ENCODE data around the gene PMEPA1. TPM values are rescaled to one million over a fixed set of nuclear protein-coding genes. Genes with fewer than 3 reads are reported as not detected.

PMEPA1 gene
- total RNA-seq, 1 donor from 2014 or later: 61.3 TPM

- no peaks in the 10 kb centered on the region for H3K9me3 Mint-ChIP-seq (ENCODE audit: unreplicated experiment)
- no peak overlapping the region for H3K27ac Mint-ChIP-seq (ENCODE audit: unreplicated experiment)
- H3K4me1 Mint-ChIP-seq (ENCODE audit: unreplicated experiment): peaks cover 3% of the 10 kb centered on the region
- no peaks in the 10 kb centered on the region for H3K36me3 Mint-ChIP-seq (ENCODE audit: low read depth, unreplicated experiment)
- no peak for TF ChIP-seq CTCF (IDR thresholded peaks at IDR 0.05; ENCODE audit: unreplicated experiment)
- H3K4me3 Mint-ChIP-seq (ENCODE audit: unreplicated experiment): no peak overlapping the region
- no peak for DNase-seq (ENCODE audit: low spot score)
- peaks cover 1% of the 10 kb centered on the region for H3K27me3 Mint-ChIP-seq (ENCODE audit: unreplicated experiment)
Observed at GRCh38 chr20:57738053-57738452, 28.2 kb upstream of the PMEPA1 start.

GRCh38 chr20:57737349-57737748 lies 27.5 kb upstream of the PMEPA1 start:
- Mint-ChIP-seq H3K9me3 (ENCODE audit: unreplicated experiment) (no peaks in the 10 kb centered on the region), H3K27me3 (ENCODE audit: unreplicated experiment) (peaks cover 1% of the 10 kb centered on the region), H3K4me1 (ENCODE audit: unreplicated experiment) (peaks cover 3% of the 10 kb centered on the region), H3K4me3 (ENCODE audit: unreplicated experiment) (no peak overlapping the region), H3K27ac (ENCODE audit: unreplicated experiment) (no peak overlapping the region), H3K36me3 (ENCODE audit: low read depth, unreplicated experiment) (no peaks in the 10 kb centered on the region)
- no peak for TF ChIP-seq CTCF (IDR thresholded peaks at IDR 0.05; ENCODE audit: unreplicated experiment)
- DNase-seq (ENCODE audit: low spot score): no peak

- Mint-ChIP-seq H3K9me3 (ENCODE audit: unreplicated experiment) (no peaks in the 10 kb centered on the region), H3K36me3 (ENCODE audit: low read depth, unreplicated experiment) (no peaks in the 10 kb centered on the region), H3K27me3 (ENCODE audit: unreplicated experiment) (no peaks in the 10 kb centered on the region), H3K4me3 (ENCODE audit: unreplicated experiment) (no peak overlapping the region), H3K4me1 (ENCODE audit: unreplicated experiment) (peaks cover 3% of the 10 kb centered on the region), H3K27ac (ENCODE audit: unreplicated experiment) (no peak overlapping the region)
- DNase-seq (ENCODE audit: low spot score): no peak
- no peak for TF ChIP-seq CTCF (IDR thresholded peaks at IDR 0.05; ENCODE audit: unreplicated experiment)
Observed at GRCh38 chr20:57736738-57737347, 27.0 kb upstream of the PMEPA1 start.

- no peak overlapping the region for H3K4me3 Mint-ChIP-seq (ENCODE audit: unreplicated experiment)
Observed at GRCh38 chr20:57735831-57736737, 26.3 kb upstream of the PMEPA1 start.

More at GRCh38 chr20:57735831-57736737, 26.3 kb upstream of the PMEPA1 start:
- TF ChIP-seq CTCF (IDR thresholded peaks at IDR 0.05; ENCODE audit: unreplicated experiment): no peak
- H3K9me3 Mint-ChIP-seq (ENCODE audit: unreplicated experiment): no peaks in the 10 kb centered on the region
- DNase-seq (ENCODE audit: low spot score): no peak
- H3K27ac Mint-ChIP-seq (ENCODE audit: unreplicated experiment): no peak overlapping the region
- H3K4me1 Mint-ChIP-seq (ENCODE audit: unreplicated experiment): peaks cover 3% of the 10 kb centered on the region
- no peaks in the 10 kb centered on the region for H3K27me3 Mint-ChIP-seq (ENCODE audit: unreplicated experiment)
- H3K36me3 Mint-ChIP-seq (ENCODE audit: low read depth, unreplicated experiment): no peaks in the 10 kb centered on the region
